Measurements from ENCODE around the gene RBM10.

RBM10 gene

DNA sequence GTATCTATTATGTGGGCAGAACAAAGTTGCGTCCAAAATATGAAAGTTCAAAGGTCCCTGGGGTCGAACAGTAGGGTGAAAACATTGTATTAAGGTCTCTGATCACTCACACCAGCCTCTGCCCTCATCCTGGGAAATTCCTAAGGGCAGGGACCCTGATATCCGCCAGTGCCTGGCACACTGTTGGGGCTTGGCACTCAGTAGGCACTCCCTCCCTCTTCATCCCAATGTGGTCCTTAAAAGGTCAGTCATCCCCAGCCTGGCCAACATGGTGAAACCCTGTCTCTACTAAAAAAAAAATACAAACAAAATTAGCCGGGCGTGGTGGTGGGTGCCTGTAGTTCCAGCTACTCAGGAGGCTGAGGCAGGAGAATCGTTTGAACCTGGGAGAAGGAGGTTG lies 6.8 kb upstream of the RBM10 start:
- peaks cover 24% of the 10 kb centered on the region for H3K36me3 ChIP-seq (ENCODE audit: control insufficient read depth, low read length)

DNA sequence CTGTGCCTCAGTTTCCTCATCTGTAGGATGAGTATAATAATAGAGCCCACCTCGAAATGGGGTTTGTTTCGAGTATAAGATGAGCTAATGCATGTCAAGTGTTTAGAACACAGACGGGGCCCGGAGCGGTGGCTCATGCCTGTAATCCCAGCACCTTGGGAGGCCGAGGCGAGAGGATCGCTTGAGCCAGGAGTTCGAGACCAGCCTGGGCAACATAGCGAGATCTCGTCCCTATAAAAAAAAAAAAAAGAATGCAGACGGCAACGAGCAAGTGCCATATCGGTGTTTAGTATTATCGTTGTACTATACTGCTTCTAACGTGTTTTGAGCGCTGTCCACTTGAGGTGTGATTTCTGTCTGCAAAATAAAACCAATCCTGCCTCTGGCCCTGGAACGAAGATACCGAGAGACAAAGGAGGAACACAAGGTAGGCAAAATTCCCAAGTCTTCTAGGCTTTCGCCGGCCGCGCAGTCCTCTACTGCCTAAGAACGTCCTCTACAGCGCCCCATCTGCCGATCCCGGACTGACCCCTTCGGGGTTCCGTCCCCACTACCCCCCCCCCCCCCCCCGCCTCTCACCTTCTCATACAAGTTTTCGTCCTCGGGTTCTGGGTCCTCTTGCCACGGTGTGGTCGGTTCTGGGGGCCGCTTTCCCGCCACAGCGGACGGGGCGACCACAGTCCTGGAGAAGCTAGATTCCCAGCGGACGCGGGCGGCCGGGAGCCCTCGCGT lies 961 bp upstream of the RBM10 start:
- Histone ChIP-seq H3K9me3 (ENCODE audit: control insufficient read depth, insufficient read depth, low read length) (no peaks in the 10 kb centered on the region), H3F3A (ENCODE audit: control insufficient read depth, insufficient read depth) (no peaks in the 10 kb centered on the region), H3K36me3 (ENCODE audit: control insufficient read depth, low read length) (peaks cover 51% of the 10 kb centered on the region), H3K4me3 (ENCODE audit: low read length) (peak overlapping the region; percentile 91), H3K79me2 (ENCODE audit: control insufficient read depth, low read length) (peaks cover 65% of the 10 kb centered on the region), H3K4me1 (ENCODE audit: control insufficient read depth, low read length) (peaks cover 22% of the 10 kb centered on the region), H3K9me2 (replicated peaks; ENCODE audit: control insufficient read depth, low read length) (no peaks in the 10 kb centered on the region), H4K20me1 (ENCODE audit: control insufficient read depth, insufficient read depth, low read depth, low read length) (0 out of 2 replicates have a peak, but pooled peaks cover 4% of the 10 kb centered on the region), H3K27me3 (ENCODE audit: control insufficient read depth, low read length) (no peaks in the 10 kb centered on the region), H3K27ac (ENCODE audit: low read depth, low read length) (peak overlapping the region; percentile 95), H3K4me2 (ENCODE audit: low read length) (peak overlapping the region; percentile 77)
- TF ChIP-seq, protein P1, sequence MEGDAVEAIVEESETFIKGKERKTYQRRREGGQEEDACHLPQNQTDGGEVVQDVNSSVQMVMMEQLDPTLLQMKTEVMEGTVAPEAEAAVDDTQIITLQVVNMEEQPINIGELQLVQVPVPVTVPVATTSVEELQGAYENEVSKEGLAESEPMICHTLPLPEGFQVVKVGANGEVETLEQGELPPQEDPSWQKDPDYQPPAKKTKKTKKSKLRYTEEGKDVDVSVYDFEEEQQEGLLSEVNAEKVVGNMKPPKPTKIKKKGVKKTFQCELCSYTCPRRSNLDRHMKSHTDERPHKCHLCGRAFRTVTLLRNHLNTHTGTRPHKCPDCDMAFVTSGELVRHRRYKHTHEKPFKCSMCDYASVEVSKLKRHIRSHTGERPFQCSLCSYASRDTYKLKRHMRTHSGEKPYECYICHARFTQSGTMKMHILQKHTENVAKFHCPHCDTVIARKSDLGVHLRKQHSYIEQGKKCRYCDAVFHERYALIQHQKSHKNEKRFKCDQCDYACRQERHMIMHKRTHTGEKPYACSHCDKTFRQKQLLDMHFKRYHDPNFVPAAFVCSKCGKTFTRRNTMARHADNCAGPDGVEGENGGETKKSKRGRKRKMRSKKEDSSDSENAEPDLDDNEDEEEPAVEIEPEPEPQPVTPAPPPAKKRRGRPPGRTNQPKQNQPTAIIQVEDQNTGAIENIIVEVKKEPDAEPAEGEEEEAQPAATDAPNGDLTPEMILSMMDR (IDR thresholded peaks at IDR 0.05; ENCODE audit: low read depth, low read length, poor library complexity, severe bottlenecking) = no peak

More for the DNA sequence above, 6.8 kb upstream of the RBM10 start:
- Histone ChIP-seq H3F3A (ENCODE audit: control insufficient read depth, insufficient read depth) (no peaks in the 10 kb centered on the region), H3K9me2 (replicated peaks; ENCODE audit: control insufficient read depth, low read length) (no peaks in the 10 kb centered on the region), H3K4me2 (ENCODE audit: low read length) (no peak overlapping the region), H3K27me3 (ENCODE audit: control insufficient read depth, low read length) (no peaks in the 10 kb centered on the region), H4K20me1 (ENCODE audit: control insufficient read depth, insufficient read depth, low read depth, low read length) (no peaks in the 10 kb centered on the region), H3K9me3 (ENCODE audit: control insufficient read depth, insufficient read depth, low read length) (no peaks in the 10 kb centered on the region), H3K4me1 (ENCODE audit: control insufficient read depth, low read length) (peaks cover under 1% of the 10 kb centered on the region), H3K4me3 (ENCODE audit: low read length) (no peak overlapping the region), H3K79me2 (ENCODE audit: control insufficient read depth, low read length) (peaks cover 14% of the 10 kb centered on the region), H3K27ac (ENCODE audit: low read depth, low read length) (no peak overlapping the region)
- TF ChIP-seq, protein P1 (IDR thresholded peaks at IDR 0.05; ENCODE audit: low read depth, low read length, poor library complexity, severe bottlenecking) = no peak
- TF ChIP-seq EZH2phosphoT487 (IDR thresholded peaks at IDR 0.05; ENCODE audit: borderline replicate concordance, low read length) = no peak

DNA sequence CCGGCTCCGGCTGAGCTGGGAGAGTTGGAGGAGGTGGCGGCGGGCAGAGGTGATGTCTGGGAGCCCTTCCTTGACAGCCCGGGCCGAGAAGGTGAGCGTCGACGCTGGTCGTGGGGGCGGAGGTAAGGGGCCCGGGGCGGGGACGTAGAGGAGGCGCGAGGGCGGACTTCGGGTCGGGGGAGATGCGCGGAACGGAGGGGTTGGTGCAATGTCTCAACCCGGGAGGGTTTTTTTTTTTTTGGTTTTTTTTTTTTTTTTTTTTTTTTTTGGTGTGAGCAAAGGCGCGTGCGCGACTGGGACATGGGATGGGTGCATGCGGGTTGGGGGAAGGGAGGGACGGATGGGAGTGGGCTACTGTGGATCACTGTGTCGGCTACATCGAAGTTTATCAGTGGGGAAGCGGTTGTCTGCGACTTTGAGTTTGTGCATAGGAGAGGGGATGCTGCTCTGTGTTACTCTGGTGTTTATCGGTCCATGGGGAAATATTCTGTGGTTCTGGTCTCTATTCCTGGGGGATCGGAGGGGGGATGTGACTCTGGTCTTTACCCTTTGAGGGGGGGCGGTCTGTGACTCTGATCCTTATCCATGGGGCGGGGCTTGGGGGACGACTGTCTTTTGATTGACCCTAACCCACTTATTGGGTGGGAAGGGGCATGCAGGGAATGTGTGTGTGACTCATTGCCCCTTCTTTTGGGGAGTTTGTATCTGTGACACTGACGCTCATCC lies 537 bp downstream of the RBM10 start:
- Histone ChIP-seq H3K27me3 (ENCODE audit: control insufficient read depth, low read length) (no peaks in the 10 kb centered on the region), H3K36me3 (ENCODE audit: control insufficient read depth, low read length) (peaks cover 50% of the 10 kb centered on the region), H3K9me3 (ENCODE audit: control insufficient read depth, insufficient read depth, low read length) (no peaks in the 10 kb centered on the region), H3K4me3 (ENCODE audit: low read length) (peak overlapping the region; percentile 91), H3F3A (ENCODE audit: control insufficient read depth, insufficient read depth) (no peaks in the 10 kb centered on the region), H3K4me1 (ENCODE audit: control insufficient read depth, low read length) (peaks cover 22% of the 10 kb centered on the region), H3K9me2 (replicated peaks; ENCODE audit: control insufficient read depth, low read length) (no peaks in the 10 kb centered on the region), H4K20me1 (ENCODE audit: control insufficient read depth, insufficient read depth, low read depth, low read length) (0 out of 2 replicates have a peak, but pooled peaks cover 4% of the 10 kb centered on the region), H3K27ac (ENCODE audit: low read depth, low read length) (peak overlapping the region; percentile 95), H3K4me2 (ENCODE audit: low read length) (peak overlapping the region; percentile 77), H3K79me2 (ENCODE audit: control insufficient read depth, low read length) (peaks cover 79% of the 10 kb centered on the region)
- TF ChIP-seq, protein P1 (IDR thresholded peaks at IDR 0.05; ENCODE audit: low read depth, low read length, poor library complexity, severe bottlenecking) = no peak
- no peak for TF ChIP-seq EZH2phosphoT487 (IDR thresholded peaks at IDR 0.05; ENCODE audit: borderline replicate concordance, low read length)
